Bronchial smooth muscle cell (primary cell): ENCODE results near the gene ICAM2. TPM values are rescaled to one million over a fixed set of nuclear protein-coding genes. Genes with fewer than 3 reads are reported as not detected.

Experiments used
- total RNA-seq: library from RNA; depleted of rRNA; stranded (reverse); fragments of >200 nt; gene quantifications from 2 replicates; pipeline ENCODE4 v1.2.1, GENCODE V29; 2014

Gene ICAM2
- 0.26 and 0.32 TPM in 2 replicates for total RNA-seq

GRCh38 chr17:64020056-64020766, at the start of gene ICAM2:
Gene ICAM2, minus strand, starts transcription at chr17:64020633. Its CDS starts 13,942 bp downstream, at chr17:64006691.

GRCh38 chr17:63998050-63998720, 22.2 kb downstream of the ICAM2 start, which contains the start of gene PRR29:
Gene PRR29, plus strand, starts transcription at chr17:63998351. Its CDS starts 14 bp downstream, at chr17:63998365.

GRCh38 chr17:63972796-63973195, 47.6 kb downstream of the ICAM2 start, which contains the start of gene SCN4A:
Gene SCN4A, minus strand, starts transcription at chr17:63972918. Its CDS starts 77 bp downstream, at chr17:63972841.

Other genes starting within 250 kb of the ICAM2 start
- gene CCDC47, start 247.0 kb downstream of the ICAM2 start, total RNA-seq, result 52.5 and 59.6 TPM in 2 replicates
- 58.6 and 60.1 TPM in 2 replicates for gene DDX42, start 246.5 kb downstream of the ICAM2 start, total RNA-seq
- gene PSMC5, start 193.2 kb downstream of the ICAM2 start, total RNA-seq, result 84.7 and 92.4 TPM in 2 replicates
- 61.0 and 66.5 TPM in 2 replicates for gene FTSJ3, start 193.0 kb downstream of the ICAM2 start, total RNA-seq
- gene SMARCD2, start 177.9 kb downstream of the ICAM2 start, total RNA-seq, result 73.2 and 101 TPM in 2 replicates
- not detected in 2 replicates for gene CSH2, start 147.0 kb downstream of the ICAM2 start, total RNA-seq
- not detected in 2 replicates for gene GH2, start 138.7 kb downstream of the ICAM2 start, total RNA-seq
- gene CSH1, start 124.1 kb downstream of the ICAM2 start, total RNA-seq, result not detected in 2 replicates
- gene CSHL1, start 109.4 kb downstream of the ICAM2 start, total RNA-seq, result 0.16 TPM in 1 of 2 replicates, not detected in the other
- gene GH1, start 101.8 kb downstream of the ICAM2 start, total RNA-seq, result not detected in 2 replicates
- gene CD79B, start 88.3 kb downstream of the ICAM2 start, total RNA-seq, result 0.09 and 0.16 TPM in 2 replicates
- 0.09 and 0.16 TPM in 2 replicates for gene SCN4A, start 47.7 kb downstream of the ICAM2 start, total RNA-seq
- 0.47 and 0.52 TPM in 2 replicates for gene PRR29, start 22.3 kb downstream of the ICAM2 start, total RNA-seq
- 4.3 and 7.8 TPM in 2 replicates for gene ERN1, start 109.5 kb upstream of the ICAM2 start, total RNA-seq
- 11.8 and 20.6 TPM in 2 replicates for gene TEX2, start 242.6 kb upstream of the ICAM2 start, total RNA-seq